HepG2 (cell line): ENCODE results near the gene KCTD13. TPM values are rescaled to one million over a fixed set of nuclear protein-coding genes. Genes with fewer than 3 reads are reported as not detected.

Experiments
- EED ChIP-seq: sonication (generic); formaldehyde crosslinking; IDR thresholded peaks from 2 replicates; pipeline ENCODE4 v1.5.0; 2020; ENCODE audit warnings: mild to moderate bottlenecking, missing genetic modification reagents
- FOXK2 ChIP-seq: fragments of 450-650 bp; IDR thresholded peaks from 2 replicates; pipeline ENCODE4 v1.6.1; 2016
- NAIF1 ChIP-seq: sonication (generic); formaldehyde crosslinking; IDR thresholded peaks from 2 replicates; pipeline ENCODE4 v1.5.0; 2020; ENCODE audit warnings: mild to moderate bottlenecking, missing genetic modification reagents, borderline replicate concordance
- NCOR1 ChIP-seq: fragments of 200-600 bp; sonication (generic); IDR thresholded peaks from 2 replicates; pipeline ENCODE4 v1.7.0; 2017; ENCODE audit warnings: antibody characterized with exemption, low read length, borderline replicate concordance
- PCBP2 ChIP-seq: fragments of 200-400 bp; formaldehyde crosslinking; optimal IDR thresholded peaks from 2 replicates; pipeline ENCODE3; 2018; ENCODE audit warnings: low read length, low read depth; ENCODE audit not compliant: poor library complexity, severe bottlenecking
- PHF20 ChIP-seq: sonication (generic); formaldehyde crosslinking; IDR thresholded peaks from 2 replicates; pipeline ENCODE4 v1.5.0; 2020; ENCODE audit warnings: mild to moderate bottlenecking, missing genetic modification reagents
- RAD51 ChIP-seq: fragments of 450-650 bp; IDR thresholded peaks from 2 replicates; pipeline ENCODE4 v1.6.1; 2016; ENCODE audit warnings: borderline replicate concordance
- RARA ChIP-seq: IDR thresholded peaks from 2 replicates; pipeline ENCODE4 v1.6.1; 2016; ENCODE audit warnings: missing genetic modification reagents, missing compliant biosample characterization
- SAP130 ChIP-seq: IDR thresholded peaks from 2 replicates; pipeline ENCODE4 v1.6.1; 2016; ENCODE audit warnings: low read depth
- SMAD1 ChIP-seq: sonication (generic); formaldehyde crosslinking; IDR thresholded peaks from 2 replicates; pipeline ENCODE4 v1.4.0; 2020; ENCODE audit warnings: missing genetic modification reagents, low read depth, mild to moderate bottlenecking, borderline replicate concordance
- SRSF1 ChIP-seq: fragments of 200-400 bp; formaldehyde crosslinking; optimal IDR thresholded peaks from 2 replicates; pipeline ENCODE3; 2017; ENCODE audit warnings: mild to moderate bottlenecking, low read depth, low read length, moderate library complexity
- TOPORS ChIP-seq: sonication (generic); formaldehyde crosslinking; IDR thresholded peaks from 2 replicates; pipeline ENCODE4 v1.8.0; 2023; ENCODE audit warnings: mild to moderate bottlenecking, missing genetic modification reagents
- ZBTB42 ChIP-seq: sonication (generic); formaldehyde crosslinking; IDR thresholded peaks from 2 replicates; pipeline ENCODE4 v1.5.0; 2020; ENCODE audit warnings: mild to moderate bottlenecking, missing genetic modification reagents
- ZKSCAN5 ChIP-seq: sonication (generic); formaldehyde crosslinking; IDR thresholded peaks from 2 replicates; pipeline ENCODE4 v1.5.1; 2020; ENCODE audit warnings: mild to moderate bottlenecking, missing genetic modification reagents
- ZNF12 ChIP-seq: sonication (generic); formaldehyde crosslinking; IDR thresholded peaks from 2 replicates; pipeline ENCODE4 v1.5.0; 2020; ENCODE audit warnings: missing genetic modification reagents
- ZNF354B ChIP-seq: sonication (generic); formaldehyde crosslinking; IDR thresholded peaks from 2 replicates; pipeline ENCODE4 v1.8.0; 2022; ENCODE audit warnings: mild to moderate bottlenecking, missing genetic modification reagents
- ZNF547 ChIP-seq: sonication (generic); formaldehyde crosslinking; IDR thresholded peaks from 2 replicates; pipeline ENCODE4 v1.5.1; 2020; ENCODE audit warnings: mild to moderate bottlenecking, missing genetic modification reagents
- ZNF552 ChIP-seq: sonication (generic); formaldehyde crosslinking; IDR thresholded peaks from 2 replicates; pipeline ENCODE4 v1.9.0; 2022; ENCODE audit warnings: missing genetic modification reagents, mild to moderate bottlenecking, borderline replicate concordance
- ZNF749 ChIP-seq: sonication (generic); formaldehyde crosslinking; IDR thresholded peaks from 2 replicates; pipeline ENCODE4 v1.8.0; 2022; ENCODE audit warnings: mild to moderate bottlenecking, missing genetic modification reagents, moderate library complexity, borderline replicate concordance
- ZNF839 ChIP-seq: sonication (generic); formaldehyde crosslinking; IDR thresholded peaks from 2 replicates; pipeline ENCODE4 v1.4.0; 2020; ENCODE audit warnings: missing genetic modification reagents, mild to moderate bottlenecking, borderline replicate concordance
- ZSCAN25 ChIP-seq: sonication (generic); formaldehyde crosslinking; IDR thresholded peaks from 2 replicates; pipeline ENCODE4 v1.8.0; 2022; ENCODE audit warnings: mild to moderate bottlenecking, missing genetic modification reagents
- polyA plus RNA-seq, 8 experiments: library from polyadenylated mRNA; depleted of rRNA in 3 of 8; stranded (reverse) in 7 of 8; unstranded in 1 of 8; fragments of >200 nt; fragmentation: Illumina TruSeq in 4 of 8; extraction: Trizol in 4 of 8; gene quantifications; 2 replicates each; pipeline versions ENCODE4 v1.2.1 to v1.2.3, GENCODE V29; 2011 to 2016; ENCODE audit warnings: low read depth in 4 of 8, missing spikeins in 1 of 8, mixed read lengths in 1 of 8; ENCODE audit not compliant: insufficient read depth in 1 of 8
- total RNA-seq, 5 experiments: library from RNA; depleted of rRNA; stranded (reverse); fragments of >200 nt; fragmentation: Illumina TruSeq; extraction: Trizol; gene quantifications; 2 replicates each; pipeline ENCODE4 v1.2.3, GENCODE V29; 2016; ENCODE audit warnings: low read depth in 1 of 5
- TF ChIP-seq, protein P1 (sequence below): sonication (generic); formaldehyde crosslinking; conservative IDR thresholded peaks from 2 replicates; pipeline ENCODE4 v1.4.0; 2020; ENCODE audit warnings: mild to moderate bottlenecking, missing genetic modification reagents, moderate library complexity
- TF ChIP-seq, protein P2 (sequence below): IDR thresholded peaks from 2 replicates; pipeline ENCODE4 v1.6.1; 2018; ENCODE audit warnings: missing genetic modification reagents, mild to moderate bottlenecking, missing compliant biosample characterization
- TF ChIP-seq, protein P3 (sequence below): sonication (generic); formaldehyde crosslinking; IDR thresholded peaks from 2 replicates; pipeline ENCODE4 v1.8.1; 2022; ENCODE audit warnings: mild to moderate bottlenecking, missing genetic modification reagents

Gene KCTD13
- total and polyA plus RNA-seq, 2 of the 13 experiments (the other 11 are each of a cell fraction or from before 2014, with no cell fraction given), result 6.3 to 14.7 TPM

DNA sequence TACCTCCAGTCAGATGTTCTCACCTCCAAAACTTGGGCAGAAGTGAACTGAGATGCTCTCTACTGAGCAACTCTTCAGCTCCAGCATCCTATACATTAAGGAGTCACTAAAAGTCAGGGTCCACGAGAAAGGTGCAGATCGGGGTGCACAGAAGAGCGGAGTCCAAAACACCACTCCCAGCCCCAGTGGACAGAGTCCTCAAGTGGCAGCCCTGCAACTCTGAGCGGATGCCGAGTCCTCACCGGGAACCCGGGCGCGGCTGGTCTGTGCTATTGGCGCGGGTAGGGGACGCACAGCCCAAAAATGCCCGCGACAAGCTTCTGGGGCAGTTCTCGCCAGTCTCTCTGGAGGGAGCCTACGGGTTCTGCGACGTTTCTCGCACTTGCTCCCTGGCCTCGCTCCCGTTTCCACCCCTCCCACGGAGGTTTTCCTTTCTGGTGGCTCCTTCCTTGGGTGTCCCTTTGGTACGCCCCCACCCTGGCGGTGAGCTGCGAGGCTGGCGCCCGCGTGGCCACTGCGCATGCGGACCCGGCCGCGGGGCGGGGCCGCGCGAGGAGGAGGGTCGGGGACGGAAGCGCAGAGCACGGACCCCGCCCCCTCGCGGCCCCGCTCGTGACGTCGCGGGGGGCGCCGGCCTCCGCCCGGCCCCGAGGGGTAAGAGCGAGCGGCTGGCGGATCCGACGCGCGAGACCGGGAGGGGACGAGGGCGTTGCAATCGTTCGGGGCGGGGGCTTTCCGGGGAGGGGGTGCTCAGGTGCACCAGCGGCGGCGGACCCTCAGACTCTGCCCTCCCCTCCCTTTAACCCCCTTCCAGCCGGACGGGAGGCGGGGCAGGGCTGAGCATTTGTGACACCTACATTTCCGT is 35.7 kb upstream of the KCTD13 start, which contains the start of gene TMEM219 (continued):
- peak; percentile 48; the same call in 1 of the 2 replicates for TF ChIP-seq ZSCAN25 (CRISPR knock-in tag)
- no peak; the same call in none of the 2 replicates for TF ChIP-seq ZNF839 (CRISPR knock-in tag)
- peak; percentile 73 for TF ChIP-seq FOXK2
- no peak for TF ChIP-seq RAD51
- 0 out of 2 replicates have a peak, but pooled peaks have one; percentile 15 for TF ChIP-seq ZBTB42
- TF ChIP-seq ZNF547 (CRISPR knock-in tag), result 0 out of 2 replicates have a peak, but pooled peaks have one; percentile 62
- TF ChIP-seq EED (CRISPR knock-in tag), result peak; percentile 19
- TF ChIP-seq, protein P1, sequence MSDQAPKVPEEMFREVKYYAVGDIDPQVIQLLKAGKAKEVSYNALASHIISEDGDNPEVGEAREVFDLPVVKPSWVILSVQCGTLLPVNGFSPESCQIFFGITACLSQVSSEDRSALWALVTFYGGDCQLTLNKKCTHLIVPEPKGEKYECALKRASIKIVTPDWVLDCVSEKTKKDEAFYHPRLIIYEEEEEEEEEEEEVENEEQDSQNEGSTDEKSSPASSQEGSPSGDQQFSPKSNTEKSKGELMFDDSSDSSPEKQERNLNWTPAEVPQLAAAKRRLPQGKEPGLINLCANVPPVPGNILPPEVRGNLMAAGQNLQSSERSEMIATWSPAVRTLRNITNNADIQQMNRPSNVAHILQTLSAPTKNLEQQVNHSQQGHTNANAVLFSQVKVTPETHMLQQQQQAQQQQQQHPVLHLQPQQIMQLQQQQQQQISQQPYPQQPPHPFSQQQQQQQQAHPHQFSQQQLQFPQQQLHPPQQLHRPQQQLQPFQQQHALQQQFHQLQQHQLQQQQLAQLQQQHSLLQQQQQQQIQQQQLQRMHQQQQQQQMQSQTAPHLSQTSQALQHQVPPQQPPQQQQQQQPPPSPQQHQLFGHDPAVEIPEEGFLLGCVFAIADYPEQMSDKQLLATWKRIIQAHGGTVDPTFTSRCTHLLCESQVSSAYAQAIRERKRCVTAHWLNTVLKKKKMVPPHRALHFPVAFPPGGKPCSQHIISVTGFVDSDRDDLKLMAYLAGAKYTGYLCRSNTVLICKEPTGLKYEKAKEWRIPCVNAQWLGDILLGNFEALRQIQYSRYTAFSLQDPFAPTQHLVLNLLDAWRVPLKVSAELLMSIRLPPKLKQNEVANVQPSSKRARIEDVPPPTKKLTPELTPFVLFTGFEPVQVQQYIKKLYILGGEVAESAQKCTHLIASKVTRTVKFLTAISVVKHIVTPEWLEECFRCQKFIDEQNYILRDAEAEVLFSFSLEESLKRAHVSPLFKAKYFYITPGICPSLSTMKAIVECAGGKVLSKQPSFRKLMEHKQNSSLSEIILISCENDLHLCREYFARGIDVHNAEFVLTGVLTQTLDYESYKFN (CRISPR knock-in tag), result no peak; the same call in 1 of the 2 replicates
- TF ChIP-seq, protein P2, sequence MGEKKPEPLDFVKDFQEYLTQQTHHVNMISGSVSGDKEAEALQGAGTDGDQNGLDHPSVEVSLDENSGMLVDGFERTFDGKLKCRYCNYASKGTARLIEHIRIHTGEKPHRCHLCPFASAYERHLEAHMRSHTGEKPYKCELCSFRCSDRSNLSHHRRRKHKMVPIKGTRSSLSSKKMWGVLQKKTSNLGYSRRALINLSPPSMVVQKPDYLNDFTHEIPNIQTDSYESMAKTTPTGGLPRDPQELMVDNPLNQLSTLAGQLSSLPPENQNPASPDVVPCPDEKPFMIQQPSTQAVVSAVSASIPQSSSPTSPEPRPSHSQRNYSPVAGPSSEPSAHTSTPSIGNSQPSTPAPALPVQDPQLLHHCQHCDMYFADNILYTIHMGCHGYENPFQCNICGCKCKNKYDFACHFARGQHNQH (CRISPR knock-in tag), result peak; percentile 92
- peak; percentile 52; the same call in 1 of the 2 replicates for TF ChIP-seq ZNF552 (CRISPR knock-in tag)
- 0 out of 2 replicates have a peak, but pooled peaks have one; percentile 42 for TF ChIP-seq NAIF1
- TF ChIP-seq TOPORS (CRISPR knock-in tag), result peak; percentile 55; the same call in 1 of the 2 replicates
- peak; percentile 87 for TF ChIP-seq ZKSCAN5 (CRISPR knock-in tag)
- TF ChIP-seq SAP130 (CRISPR knock-in tag), result peak; percentile 58
- TF ChIP-seq PCBP2, result peak; percentile 40
- peak; percentile 55; the same call in 1 of the 2 replicates for TF ChIP-seq SMAD1 (CRISPR knock-in tag)
- TF ChIP-seq ZNF354B, result peak; percentile 93; the same call in 1 of the 2 replicates
- TF ChIP-seq PHF20 (CRISPR knock-in tag), result no peak; the same call in none of the 2 replicates
- peak; percentile 47; the same call in 1 of the 2 replicates for TF ChIP-seq NCOR1
- no peak for TF ChIP-seq SRSF1
- TF ChIP-seq, protein P3, sequence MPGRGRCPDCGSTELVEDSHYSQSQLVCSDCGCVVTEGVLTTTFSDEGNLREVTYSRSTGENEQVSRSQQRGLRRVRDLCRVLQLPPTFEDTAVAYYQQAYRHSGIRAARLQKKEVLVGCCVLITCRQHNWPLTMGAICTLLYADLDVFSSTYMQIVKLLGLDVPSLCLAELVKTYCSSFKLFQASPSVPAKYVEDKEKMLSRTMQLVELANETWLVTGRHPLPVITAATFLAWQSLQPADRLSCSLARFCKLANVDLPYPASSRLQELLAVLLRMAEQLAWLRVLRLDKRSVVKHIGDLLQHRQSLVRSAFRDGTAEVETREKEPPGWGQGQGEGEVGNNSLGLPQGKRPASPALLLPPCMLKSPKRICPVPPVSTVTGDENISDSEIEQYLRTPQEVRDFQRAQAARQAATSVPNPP, result 0 out of 2 replicates have a peak, but pooled peaks have one; percentile 23
- peak; percentile 27; the same call in 1 of the 2 replicates for TF ChIP-seq RARA
- TF ChIP-seq ZNF749 (CRISPR knock-in tag), result peak; percentile 76
- TF ChIP-seq ZNF12 (CRISPR knock-in tag), result 0 out of 2 replicates have a peak, but pooled peaks have one; percentile 9
